Gastrocnemius medialis (tissue), 4 donors: Measurements from ENCODE around the gene SP4.
"Not testable (repeated sequence)": the region's sequence is repeated elsewhere in the genome, so short reads cannot be mapped to it uniquely, and the experiment has no call there.

ENCODE experiments used
- POLR2A ChIP-seq, 2 donors: fragments of 450-650 bp; IDR thresholded peaks; one replicate each; pipeline ENCODE4 v1.6.1; 2017; ENCODE audit warnings: antibody characterized with exemption in 2 of 2, mild to moderate bottlenecking in 2 of 2, moderate library complexity in 2 of 2
- TF ChIP-seq, protein P1 (sequence below), 5 experiments: fragments of 450-650 bp in 3 of 5; fragments of 200-600 bp in 2 of 5; sonication (generic) in 2 of 5; IDR thresholded peaks in 4 of 5; conservative IDR thresholded peaks in 1 of 5; 1 replicate in 4 of 5; 2 replicates in 1 of 5; pipeline ENCODE4 v1.5.1; 2016 to 2019; ENCODE audit warnings: antibody characterized with exemption in 5 of 5, mild to moderate bottlenecking in 3 of 5, moderate library complexity in 3 of 5

DNA sequence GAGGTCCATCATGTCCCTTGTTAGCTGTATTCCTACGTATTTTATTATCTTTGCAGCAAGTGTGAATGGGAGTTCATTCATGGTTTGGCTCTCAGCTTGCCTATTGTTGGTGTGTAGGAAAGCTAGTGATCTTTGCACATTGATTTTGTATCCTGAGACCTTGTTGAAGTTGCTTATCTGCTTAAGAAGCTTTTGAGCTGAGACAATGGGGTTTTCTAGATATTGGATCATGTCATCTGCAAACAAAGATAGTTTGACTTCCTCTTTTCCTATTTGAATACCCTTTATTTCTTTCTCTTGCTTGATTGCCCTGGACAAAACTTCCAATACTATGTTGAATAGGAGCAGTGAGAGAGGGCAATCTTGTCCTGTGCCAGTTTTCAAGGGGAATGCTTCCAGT is 104.6 kb downstream of the SP4 start:
- TF ChIP-seq, protein P1, sequence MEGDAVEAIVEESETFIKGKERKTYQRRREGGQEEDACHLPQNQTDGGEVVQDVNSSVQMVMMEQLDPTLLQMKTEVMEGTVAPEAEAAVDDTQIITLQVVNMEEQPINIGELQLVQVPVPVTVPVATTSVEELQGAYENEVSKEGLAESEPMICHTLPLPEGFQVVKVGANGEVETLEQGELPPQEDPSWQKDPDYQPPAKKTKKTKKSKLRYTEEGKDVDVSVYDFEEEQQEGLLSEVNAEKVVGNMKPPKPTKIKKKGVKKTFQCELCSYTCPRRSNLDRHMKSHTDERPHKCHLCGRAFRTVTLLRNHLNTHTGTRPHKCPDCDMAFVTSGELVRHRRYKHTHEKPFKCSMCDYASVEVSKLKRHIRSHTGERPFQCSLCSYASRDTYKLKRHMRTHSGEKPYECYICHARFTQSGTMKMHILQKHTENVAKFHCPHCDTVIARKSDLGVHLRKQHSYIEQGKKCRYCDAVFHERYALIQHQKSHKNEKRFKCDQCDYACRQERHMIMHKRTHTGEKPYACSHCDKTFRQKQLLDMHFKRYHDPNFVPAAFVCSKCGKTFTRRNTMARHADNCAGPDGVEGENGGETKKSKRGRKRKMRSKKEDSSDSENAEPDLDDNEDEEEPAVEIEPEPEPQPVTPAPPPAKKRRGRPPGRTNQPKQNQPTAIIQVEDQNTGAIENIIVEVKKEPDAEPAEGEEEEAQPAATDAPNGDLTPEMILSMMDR (IDR thresholded peaks at IDR 0.05 in 4 of 5, conservative IDR thresholded peaks at IDR 0.05 in 1 of 5), result not testable (repeated sequence)
- TF ChIP-seq POLR2A (IDR thresholded peaks at IDR 0.05), result not testable (repeated sequence)
